AG04449 (cell line): ENCODE results near the gene UCP2.

Experiments
- CTCF ChIA-PET: fragments of 350-600 bp; formaldehyde crosslinking; extraction: SDS; loops from one replicate; lab custom pipeline; 2021; ENCODE audit warnings: antibody characterized with exemption; lab: Yijun Ruan, JAX
- POLR2A ChIA-PET: fragments of 400-600, 350-600 bp; formaldehyde crosslinking; extraction: SDS; loops from one replicate; lab custom pipeline; 2020; ENCODE audit warnings: antibody characterized with exemption, inconsistent platforms; lab: Yijun Ruan, JAX
- DNase-seq: peaks from one replicate; pipeline ENCODE4 v3.0.0-alpha.2; 2010; ENCODE audit warnings: low read depth, low spot score
- H3K4me3 ChIP-seq: 2 replicates; pipeline ENCODE4 v1.5.1; 2011; ENCODE audit warnings: low read depth, mild to moderate bottlenecking, control low read depth, low read length
- TF ChIP-seq, protein P1 (sequence below): IDR thresholded peaks from one replicate; pipeline ENCODE4 v1.5.1; 2011; ENCODE audit warnings: mild to moderate bottlenecking, moderate library complexity, low read length, control low read depth, inconsistent platforms; ENCODE audit not compliant: insufficient read depth; ENCODE audit errors: missing control alignments

UCP2 gene

DNA sequence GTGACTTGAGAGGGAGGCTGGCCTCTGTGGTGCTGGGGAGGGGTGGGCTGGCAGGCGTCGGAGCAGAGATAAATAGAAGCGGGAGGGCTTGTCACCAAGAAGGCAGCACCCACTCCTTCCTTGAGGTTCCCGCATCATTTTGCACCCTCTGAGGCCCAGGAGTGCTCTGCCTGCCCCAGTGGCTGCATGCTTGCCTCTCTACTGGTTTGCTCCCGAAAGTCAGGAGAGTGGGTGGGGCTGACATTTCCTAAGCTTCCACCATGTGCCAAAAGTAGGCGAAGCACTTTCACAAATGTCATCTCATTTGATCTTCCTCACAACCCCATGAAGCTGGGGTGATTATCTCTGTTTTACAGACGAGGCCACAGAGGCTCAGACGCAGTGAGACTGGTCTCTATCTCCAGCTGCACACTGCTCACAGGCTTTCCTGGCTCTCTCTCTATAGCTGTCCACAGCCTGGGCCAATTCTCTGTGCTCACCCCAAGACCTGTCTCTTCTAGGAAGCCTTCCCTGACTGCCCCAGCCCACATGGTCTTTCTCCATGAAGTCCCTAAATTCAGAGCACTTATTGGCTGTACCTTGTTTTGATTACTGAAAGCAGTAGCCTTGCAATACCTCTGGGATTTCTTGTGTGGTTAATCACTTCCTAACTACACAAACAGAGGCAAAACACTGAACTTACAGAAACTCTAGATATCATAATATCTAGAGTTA lies 28.9 kb upstream of the UCP2 start:
- TF ChIP-seq, protein P1, sequence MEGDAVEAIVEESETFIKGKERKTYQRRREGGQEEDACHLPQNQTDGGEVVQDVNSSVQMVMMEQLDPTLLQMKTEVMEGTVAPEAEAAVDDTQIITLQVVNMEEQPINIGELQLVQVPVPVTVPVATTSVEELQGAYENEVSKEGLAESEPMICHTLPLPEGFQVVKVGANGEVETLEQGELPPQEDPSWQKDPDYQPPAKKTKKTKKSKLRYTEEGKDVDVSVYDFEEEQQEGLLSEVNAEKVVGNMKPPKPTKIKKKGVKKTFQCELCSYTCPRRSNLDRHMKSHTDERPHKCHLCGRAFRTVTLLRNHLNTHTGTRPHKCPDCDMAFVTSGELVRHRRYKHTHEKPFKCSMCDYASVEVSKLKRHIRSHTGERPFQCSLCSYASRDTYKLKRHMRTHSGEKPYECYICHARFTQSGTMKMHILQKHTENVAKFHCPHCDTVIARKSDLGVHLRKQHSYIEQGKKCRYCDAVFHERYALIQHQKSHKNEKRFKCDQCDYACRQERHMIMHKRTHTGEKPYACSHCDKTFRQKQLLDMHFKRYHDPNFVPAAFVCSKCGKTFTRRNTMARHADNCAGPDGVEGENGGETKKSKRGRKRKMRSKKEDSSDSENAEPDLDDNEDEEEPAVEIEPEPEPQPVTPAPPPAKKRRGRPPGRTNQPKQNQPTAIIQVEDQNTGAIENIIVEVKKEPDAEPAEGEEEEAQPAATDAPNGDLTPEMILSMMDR, result no peak
- no peak overlapping the region for H3K4me3 ChIP-seq
- DNase-seq, result no peak
- POLR2A ChIA-PET, result no interaction called here
- CTCF ChIA-PET, result interaction anchor here (1.4 kb wide), 1 partner anchor 10 kb away, joined by 3 read pairs; no protein-coding TSS in a partner anchor

DNA sequence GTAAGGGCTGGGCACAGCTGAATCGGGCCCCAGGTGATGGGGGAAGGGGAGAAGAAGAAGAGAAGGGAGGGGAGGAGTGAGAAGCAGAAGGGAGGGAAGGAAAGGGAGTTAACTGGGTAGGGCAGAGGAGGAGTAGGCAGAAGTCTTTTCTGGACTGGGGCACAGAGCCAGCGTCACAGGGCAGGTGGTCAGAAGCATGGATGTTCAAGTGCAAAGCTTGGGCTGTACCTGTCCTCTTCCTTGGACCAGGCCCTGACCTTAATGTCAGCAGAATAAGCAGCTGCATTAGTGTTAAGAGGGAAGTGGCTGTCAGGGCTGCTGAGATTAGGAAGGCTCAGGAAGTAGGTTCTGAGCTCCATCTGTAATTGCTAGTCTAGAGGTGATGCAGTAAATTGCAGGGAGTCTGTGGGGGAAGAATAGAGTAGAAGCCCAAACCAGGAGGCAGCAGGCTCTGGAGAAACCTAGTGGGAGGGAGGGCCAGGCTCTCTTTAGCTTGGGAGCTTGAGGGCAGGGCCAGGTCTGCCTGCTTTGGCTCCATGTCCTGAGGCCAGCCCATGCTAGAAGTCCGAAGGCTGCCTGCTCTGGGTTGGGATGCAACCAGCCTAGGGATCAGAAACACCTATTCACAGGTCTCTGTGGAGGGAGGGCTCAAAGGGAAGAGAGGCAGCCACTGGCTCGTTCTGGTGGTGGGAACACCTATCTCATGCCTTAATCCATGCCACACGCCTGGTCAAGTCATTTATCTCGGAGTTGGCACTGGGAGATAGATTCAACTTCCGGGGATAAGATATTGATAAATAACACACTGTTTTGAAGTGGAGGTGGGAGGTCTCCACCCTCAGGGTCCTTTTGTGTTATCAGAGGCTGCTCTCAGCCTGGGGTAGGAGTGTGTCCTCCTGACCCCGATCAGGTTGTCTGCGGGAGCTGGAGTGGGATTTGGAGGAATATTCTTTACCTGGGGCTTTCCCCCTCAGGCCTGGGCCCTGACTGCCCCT lies 28.0 kb upstream of the UCP2 start:
- no peak overlapping the region for H3K4me3 ChIP-seq
- TF ChIP-seq, protein P1, result no peak
- ChIA-PET CTCF (interaction anchor here (1.4 kb wide), 1 partner anchor 9 kb away, joined by 3 read pairs; no protein-coding TSS in a partner anchor), POLR2A (no interaction called here)
- DNase-seq, result no peak

DNA sequence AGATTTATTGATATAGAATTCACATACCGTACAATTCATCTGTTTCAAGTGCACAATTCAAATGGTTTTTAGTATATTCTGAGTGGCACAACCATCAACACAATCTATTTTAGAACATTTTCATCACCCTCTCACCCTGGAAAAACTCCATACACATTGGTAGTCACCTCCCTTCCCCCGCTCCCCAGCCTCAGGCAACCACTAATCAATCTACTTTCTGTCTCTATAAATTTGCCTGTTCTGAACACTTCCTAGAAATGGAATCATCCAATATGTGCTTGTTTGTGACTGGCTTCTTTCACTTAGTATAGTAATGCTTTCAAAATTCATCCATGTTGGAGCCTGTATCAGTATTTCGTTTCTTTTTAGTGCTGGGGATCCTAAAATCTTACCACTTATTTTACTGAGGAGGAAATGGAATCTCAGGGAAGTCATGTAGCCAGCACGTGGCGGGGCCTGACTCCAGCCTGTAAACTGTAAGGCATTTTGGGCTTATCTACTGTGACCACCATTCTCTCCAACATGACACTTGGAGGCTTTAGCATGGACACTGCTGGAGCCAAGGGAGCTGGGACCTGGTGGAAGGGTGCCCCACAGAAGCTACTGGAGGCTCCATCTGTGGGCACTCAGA lies 27.1 kb upstream of the UCP2 start:
- POLR2A ChIA-PET, result no interaction called here
- DNase-seq, result no peak
- no peak overlapping the region for H3K4me3 ChIP-seq
- TF ChIP-seq, protein P1, result no peak
- CTCF ChIA-PET, result no interaction called here

DNA sequence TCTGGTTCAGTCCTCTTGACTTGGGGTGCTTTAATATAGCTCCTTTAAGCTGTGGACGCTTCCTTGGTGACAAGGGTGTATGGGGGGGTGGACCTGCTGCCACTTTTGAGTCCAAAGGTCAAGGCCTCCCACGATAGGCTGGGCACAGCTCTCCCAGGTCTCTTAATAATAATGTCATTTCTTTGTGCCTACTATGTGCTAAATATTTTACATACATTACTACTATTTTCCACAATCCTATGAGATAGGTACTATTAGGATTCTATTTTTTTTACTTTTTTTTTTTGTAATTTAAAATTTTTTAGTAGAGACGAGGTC lies 26.5 kb upstream of the UCP2 start:
- ChIA-PET CTCF (no interaction called here), POLR2A (no interaction called here)
- TF ChIP-seq, protein P1, result no peak
- H3K4me3 ChIP-seq, result no peak overlapping the region
- no peak for DNase-seq

DNA sequence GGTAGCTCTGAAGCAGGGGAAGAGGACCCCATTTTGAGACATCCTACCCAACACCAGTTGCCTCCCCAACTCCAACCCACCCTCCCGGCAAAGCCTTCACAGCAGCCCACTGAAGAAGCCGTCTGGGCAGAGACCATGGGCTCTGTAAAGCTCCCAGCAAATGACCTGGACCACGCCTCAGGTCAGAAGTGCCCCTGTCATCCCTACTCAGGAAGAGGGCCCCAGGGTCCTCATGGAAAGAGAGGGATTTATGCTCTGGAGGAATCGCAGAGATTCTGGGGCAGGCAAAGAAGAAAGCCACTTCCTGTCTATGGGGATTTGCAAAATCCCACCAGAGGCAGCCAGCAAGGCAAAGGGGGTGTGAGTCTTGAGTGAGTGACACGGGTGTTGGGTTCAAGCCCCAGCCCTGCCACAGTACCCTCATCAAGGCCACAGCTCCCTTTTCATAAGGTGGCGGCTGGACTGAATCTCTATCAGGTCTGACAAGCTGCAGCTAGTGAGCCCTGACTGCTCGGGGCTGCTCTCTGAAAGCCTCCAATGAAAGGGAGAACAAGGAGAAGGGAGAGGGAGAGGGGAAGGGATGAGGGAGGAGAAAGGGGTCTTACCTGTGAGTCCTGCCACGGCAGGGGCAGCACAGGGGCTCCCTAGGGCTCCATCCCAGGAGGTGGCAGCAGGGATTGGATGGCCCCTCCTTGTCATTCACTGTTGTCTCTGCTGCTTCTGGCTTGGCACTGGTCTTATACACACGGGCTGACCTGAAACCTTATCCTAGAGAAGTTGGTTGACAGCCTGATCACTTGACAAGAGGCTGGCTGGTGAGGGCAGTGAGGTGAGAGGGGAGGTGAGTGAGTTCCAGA lies 26.0 kb upstream of the UCP2 start, which contains the start of gene UCP3:
TSS of gene UCP3 (minus strand) at position 713 of the 857 bp plus-strand sequence. CDS start 2,043 bp downstream, outside the sequence.
- H3K4me3 ChIP-seq, result no peak within 1 kb of the TSS
- TF ChIP-seq, protein P1, result no peak
- ChIA-PET POLR2A (no interaction called here), CTCF (no interaction called here)
- DNase-seq, result no peak
